ENCODE measurements around the gene SLC39A11.

The SLC39A11 gene

GRCh38 chr17:72797142-72797541 is 295.3 kb downstream of the SLC39A11 start:
- no peak for DNase-seq
- Mint-ChIP-seq H3K4me1 (no peaks in the 10 kb centered on the region), H3K27me3 (ENCODE audit: low read depth, poor library complexity) (peaks cover 32% of the 10 kb centered on the region), H3K4me3 (no peak overlapping the region), H3K9me3 (peaks cover 62% of the 10 kb centered on the region), H3K36me3 (ENCODE audit: low read depth) (peaks cover 40% of the 10 kb centered on the region), H3K27ac (no peak overlapping the region)
- no peak for TF ChIP-seq CTCF (IDR thresholded peaks at IDR 0.05)

- no peak for TF ChIP-seq CTCF (IDR thresholded peaks at IDR 0.05)
- H3K4me1 Mint-ChIP-seq, result no peaks in the 10 kb centered on the region
- no peak overlapping the region for H3K4me3 Mint-ChIP-seq
- peaks cover 32% of the 10 kb centered on the region for H3K27me3 Mint-ChIP-seq (ENCODE audit: low read depth, poor library complexity)
- H3K9me3 Mint-ChIP-seq, result peaks cover 67% of the 10 kb centered on the region
- H3K27ac Mint-ChIP-seq, result no peak overlapping the region
- no peak for DNase-seq
- H3K36me3 Mint-ChIP-seq (ENCODE audit: low read depth), result peaks cover 45% of the 10 kb centered on the region
Measured at GRCh38 chr17:72795941-72796340, 296.5 kb downstream of the SLC39A11 start.

- H3K27ac Mint-ChIP-seq, result no peak overlapping the region
- no peaks in the 10 kb centered on the region for H3K4me1 Mint-ChIP-seq
- no peak for DNase-seq
- H3K9me3 Mint-ChIP-seq, result peaks cover 59% of the 10 kb centered on the region
- H3K4me3 Mint-ChIP-seq, result no peak overlapping the region
- peaks cover 28% of the 10 kb centered on the region for H3K27me3 Mint-ChIP-seq (ENCODE audit: low read depth, poor library complexity)
- TF ChIP-seq CTCF (IDR thresholded peaks at IDR 0.05), result no peak
- peaks cover 38% of the 10 kb centered on the region for H3K36me3 Mint-ChIP-seq (ENCODE audit: low read depth)
Measured at GRCh38 chr17:72794152-72794551, 298.3 kb downstream of the SLC39A11 start.

GRCh38 chr17:72792771-72793170 is 299.7 kb downstream of the SLC39A11 start:
- peaks cover 26% of the 10 kb centered on the region for H3K36me3 Mint-ChIP-seq (ENCODE audit: low read depth)
- H3K9me3 Mint-ChIP-seq, result peaks cover 46% of the 10 kb centered on the region
- no peaks in the 10 kb centered on the region for H3K4me1 Mint-ChIP-seq
- DNase-seq, result no peak
- H3K27ac Mint-ChIP-seq, result no peak overlapping the region
- peaks cover 23% of the 10 kb centered on the region for H3K27me3 Mint-ChIP-seq (ENCODE audit: low read depth, poor library complexity)
- no peak for TF ChIP-seq CTCF (IDR thresholded peaks at IDR 0.05)
- no peak overlapping the region for H3K4me3 Mint-ChIP-seq

- no peak for TF ChIP-seq CTCF (IDR thresholded peaks at IDR 0.05)
- Mint-ChIP-seq H3K27ac (no peak overlapping the region), H3K36me3 (ENCODE audit: low read depth) (peaks cover 25% of the 10 kb centered on the region), H3K4me3 (no peak overlapping the region), H3K9me3 (peaks cover 44% of the 10 kb centered on the region), H3K4me1 (no peaks in the 10 kb centered on the region), H3K27me3 (ENCODE audit: low read depth, poor library complexity) (peaks cover 16% of the 10 kb centered on the region)
- no peak for DNase-seq
Measured at GRCh38 chr17:72790190-72790589, 302.3 kb downstream of the SLC39A11 start.

- no peak for DNase-seq
- H3K27ac Mint-ChIP-seq, result no peak overlapping the region
- H3K4me1 Mint-ChIP-seq, result no peaks in the 10 kb centered on the region
- TF ChIP-seq CTCF (IDR thresholded peaks at IDR 0.05), result no peak
- peaks cover 40% of the 10 kb centered on the region for H3K9me3 Mint-ChIP-seq
- peaks cover 16% of the 10 kb centered on the region for H3K27me3 Mint-ChIP-seq (ENCODE audit: low read depth, poor library complexity)
- peaks cover 25% of the 10 kb centered on the region for H3K36me3 Mint-ChIP-seq (ENCODE audit: low read depth)
- H3K4me3 Mint-ChIP-seq, result no peak overlapping the region
Measured at GRCh38 chr17:72789711-72790110, 302.8 kb downstream of the SLC39A11 start.
